ENCODE results near the gene RXRA. TPM values are rescaled to one million over a fixed set of nuclear protein-coding genes. Genes with fewer than 3 reads are reported as not detected.
A peak's percentile ranks its signal among the peaks of the same experiment; 100 is the strongest.

The RXRA gene
- polyA plus RNA-seq, 3 donors: 15.8 to 91.0 (median 23.2) TPM

- peaks cover 0 to 12% (median 1%) of the 10 kb centered on the region in 3 donors for H3K27me3 Mint-ChIP-seq (ENCODE audit: low read depth in 3 of 3)
- Histone ChIP-seq H3K79me2 (ENCODE audit: insufficient read depth, low read length) (no peaks in the 10 kb centered on the region), H4K20me1 (ENCODE audit: insufficient read depth, low read length) (peaks cover under 1% of the 10 kb centered on the region), H3K4me3 (replicated peaks in 1 of 3; ENCODE audit: low read depth in 2 of 3, low read length in 3 of 3) (no peak overlapping the region), H3K4me1 (ENCODE audit: control insufficient read depth in 1 of 2, insufficient read depth in 2 of 2, low read length in 2 of 2) (peaks cover 41 to 48% of the 10 kb centered on the region in 2 donors), H2AFZ (ENCODE audit: insufficient read depth, low read depth, low read length, poor library complexity, severe bottlenecking) (no peak overlapping the region), H3K27me3 (ENCODE audit: control insufficient read depth in 2 of 2, insufficient read depth in 2 of 2, low read length in 2 of 2) (no peaks in the 10 kb centered on the region), H3K9me3 (replicated peaks in 1 of 2; ENCODE audit: control insufficient read depth in 1 of 2, insufficient read depth in 1 of 2, low read length in 2 of 2) (no peaks in the 10 kb centered on the region), H3K27ac (ENCODE audit: low read depth in 1 of 2, low read length in 2 of 2) (peak overlapping the region in 1 of 2 donors; percentile 77), H3K4me2 (replicated peaks; ENCODE audit: extremely low read depth, low read length, poor library complexity, severe bottlenecking) (no peak overlapping the region), H3K9ac (ENCODE audit: insufficient read depth, low read length, poor library complexity, severe bottlenecking) (no peak overlapping the region), H3K36me3 (replicated peaks in 1 of 2; ENCODE audit: control insufficient read depth in 1 of 2, insufficient read depth in 2 of 2, low read length in 2 of 2) (no peaks in the 10 kb centered on the region)
- peaks cover 0 to 3% of the 10 kb centered on the region in 2 donors for H3K36me3 Mint-ChIP-seq
- H3K9me3 Mint-ChIP-seq: peaks cover 0 to 4% (median 0%) of the 10 kb centered on the region in 7 donors
- peaks cover 44% of the 10 kb centered on the region for H3K4me1 Mint-ChIP-seq
- intact Hi-C loops (cut with micrococcal nuclease): loop anchor here in 1 of 2 donors (5.0 kb wide), 1 partner anchor 83 kb away; no protein-coding TSS in a partner anchor
- H3K27ac Mint-ChIP-seq: peak overlapping the region in 5 of 7 donors; percentile 7 to 96 (median 87)
- no peak for TF ChIP-seq CTCF (IDR thresholded peaks at IDR 0.05)
- H3K4me3 Mint-ChIP-seq: no peak overlapping the region
- no peak for DNase-seq
- WGBS (ENCODE audit: insufficient coverage): 96% methylated on average over 10 of the region's 13 CpGs
Observed at GRCh38 chr9:134455021-134455471, 128.8 kb downstream of the RXRA start.

GRCh38 chr9:134455537-134455933 is 129.3 kb downstream of the RXRA start:
- WGBS (ENCODE audit: insufficient coverage): 32% methylated on average over 12 of the region's 15 CpGs
- Histone ChIP-seq H3K27me3 (ENCODE audit: control insufficient read depth in 2 of 2, insufficient read depth in 2 of 2, low read length in 2 of 2) (no peaks in the 10 kb centered on the region), H3K36me3 (replicated peaks in 1 of 2; ENCODE audit: control insufficient read depth in 1 of 2, insufficient read depth in 2 of 2, low read length in 2 of 2) (no peaks in the 10 kb centered on the region), H3K27ac (ENCODE audit: low read depth in 1 of 2, low read length in 2 of 2) (peak overlapping the region; percentile 74 to 77), H3K4me3 (replicated peaks in 1 of 3; ENCODE audit: low read depth in 2 of 3, low read length in 3 of 3) (peak overlapping the region; percentile 33 to 68 (median 45)), H3K9ac (ENCODE audit: insufficient read depth, low read length, poor library complexity, severe bottlenecking) (peak overlapping the region; percentile 70), H2AFZ (ENCODE audit: insufficient read depth, low read depth, low read length, poor library complexity, severe bottlenecking) (peak overlapping the region; percentile 49), H3K9me3 (replicated peaks in 1 of 2; ENCODE audit: control insufficient read depth in 1 of 2, insufficient read depth in 1 of 2, low read length in 2 of 2) (no peaks in the 10 kb centered on the region), H3K4me2 (replicated peaks; ENCODE audit: extremely low read depth, low read length, poor library complexity, severe bottlenecking) (peak overlapping the region; percentile 73), H3K79me2 (ENCODE audit: insufficient read depth, low read length) (no peaks in the 10 kb centered on the region), H3K4me1 (ENCODE audit: control insufficient read depth in 1 of 2, insufficient read depth in 2 of 2, low read length in 2 of 2) (peaks cover 41 to 48% of the 10 kb centered on the region in 2 donors), H4K20me1 (ENCODE audit: insufficient read depth, low read length) (no peaks in the 10 kb centered on the region)
- peaks cover 0 to 3% of the 10 kb centered on the region in 2 donors for H3K36me3 Mint-ChIP-seq
- intact Hi-C loops (cut with micrococcal nuclease): loop anchor here in 1 of 2 donors (5.0 kb wide), 1 partner anchor 83 kb away; no protein-coding TSS in a partner anchor
- peaks cover 0 to 9% (median 0%) of the 10 kb centered on the region in 3 donors for H3K27me3 Mint-ChIP-seq (ENCODE audit: low read depth in 3 of 3)
- TF ChIP-seq CTCF (IDR thresholded peaks at IDR 0.05): no peak
- peak overlapping the region; percentile 70 to 91 for H3K4me3 Mint-ChIP-seq
- no peak for DNase-seq
- peak overlapping the region; percentile 87 to 96 (median 94) for H3K27ac Mint-ChIP-seq
- H3K9me3 Mint-ChIP-seq: peaks cover 0 to 4% (median 0%) of the 10 kb centered on the region in 7 donors
- H3K4me1 Mint-ChIP-seq: peaks cover 48% of the 10 kb centered on the region
